Ovary (tissue), 3 donors: Measurements from ENCODE around the gene AMBP.

Experiments used
- EP300 ChIP-seq: sonication (generic); formaldehyde crosslinking; IDR thresholded peaks from one replicate; pipeline ENCODE4 v1.6.1; 2017; ENCODE audit warnings: antibody characterized with exemption
- POLR2A ChIP-seq: fragments of 450-650 bp; IDR thresholded peaks from one replicate; pipeline ENCODE4 v1.6.1; 2017; ENCODE audit warnings: antibody characterized with exemption, mild to moderate bottlenecking, moderate library complexity
- TF ChIP-seq, protein P1 (sequence below), 3 donors: fragments of 450-650 bp in 2 of 3; fragments of 200-600 bp in 1 of 3; IDR thresholded peaks; one replicate each; pipeline versions ENCODE4 v1.5.1 to v1.8.0; 2016 to 2022; ENCODE audit warnings: antibody characterized with exemption in 3 of 3, mild to moderate bottlenecking in 1 of 3
- donor health status: DM: no; HTN: no; CAD: no.

DNA sequence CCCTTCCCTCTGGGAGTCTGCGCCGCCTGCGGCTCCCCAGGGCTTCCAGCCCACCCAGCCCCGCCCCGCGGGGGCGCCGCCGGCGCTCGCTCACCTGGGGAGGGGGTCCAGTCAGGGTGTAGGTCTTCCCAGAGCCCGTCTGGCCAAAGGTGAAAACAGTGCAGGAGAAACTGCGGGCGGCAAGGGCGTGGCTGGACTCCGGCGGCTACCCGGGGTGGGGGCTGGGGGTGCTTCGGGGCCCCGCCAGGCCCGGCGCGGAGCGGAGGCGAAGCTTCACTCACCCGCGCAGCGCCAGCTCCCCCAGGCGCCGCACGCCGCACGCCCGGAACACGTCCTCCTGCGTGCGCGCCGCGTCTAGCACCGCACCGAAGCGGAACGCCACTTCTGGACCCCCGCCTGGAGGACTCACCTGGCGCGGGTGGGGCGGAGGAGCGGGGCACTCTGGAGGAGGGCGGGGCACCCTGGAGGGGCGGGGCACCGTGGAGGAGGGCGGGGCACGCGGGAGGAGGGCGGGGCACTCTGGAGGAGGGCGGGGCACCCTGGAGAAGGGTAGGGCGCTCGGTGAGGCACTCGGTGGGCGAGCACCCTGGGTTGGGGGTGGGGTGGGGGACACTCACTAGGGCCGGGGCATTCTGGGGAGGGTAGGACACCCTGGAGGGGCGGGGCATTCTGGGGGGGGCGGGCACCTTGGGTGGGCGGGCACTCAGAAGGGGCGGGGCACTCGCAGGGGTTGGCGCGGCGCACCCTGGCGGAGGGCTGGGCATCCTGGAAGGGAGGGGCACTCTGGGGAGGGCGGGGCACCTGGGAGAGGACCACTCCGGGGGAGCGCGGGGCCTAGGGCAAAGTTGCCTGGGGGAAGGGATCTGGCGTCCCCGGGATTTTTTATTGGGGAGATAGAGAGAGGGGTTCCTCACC is 20.2 kb upstream of the AMBP start:
- TF ChIP-seq, protein P1, sequence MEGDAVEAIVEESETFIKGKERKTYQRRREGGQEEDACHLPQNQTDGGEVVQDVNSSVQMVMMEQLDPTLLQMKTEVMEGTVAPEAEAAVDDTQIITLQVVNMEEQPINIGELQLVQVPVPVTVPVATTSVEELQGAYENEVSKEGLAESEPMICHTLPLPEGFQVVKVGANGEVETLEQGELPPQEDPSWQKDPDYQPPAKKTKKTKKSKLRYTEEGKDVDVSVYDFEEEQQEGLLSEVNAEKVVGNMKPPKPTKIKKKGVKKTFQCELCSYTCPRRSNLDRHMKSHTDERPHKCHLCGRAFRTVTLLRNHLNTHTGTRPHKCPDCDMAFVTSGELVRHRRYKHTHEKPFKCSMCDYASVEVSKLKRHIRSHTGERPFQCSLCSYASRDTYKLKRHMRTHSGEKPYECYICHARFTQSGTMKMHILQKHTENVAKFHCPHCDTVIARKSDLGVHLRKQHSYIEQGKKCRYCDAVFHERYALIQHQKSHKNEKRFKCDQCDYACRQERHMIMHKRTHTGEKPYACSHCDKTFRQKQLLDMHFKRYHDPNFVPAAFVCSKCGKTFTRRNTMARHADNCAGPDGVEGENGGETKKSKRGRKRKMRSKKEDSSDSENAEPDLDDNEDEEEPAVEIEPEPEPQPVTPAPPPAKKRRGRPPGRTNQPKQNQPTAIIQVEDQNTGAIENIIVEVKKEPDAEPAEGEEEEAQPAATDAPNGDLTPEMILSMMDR (IDR thresholded peaks at IDR 0.05), result no peak
- TF ChIP-seq POLR2A (no peak), EP300 (no peak)
